KBM-7 (cell line): ENCODE measurements around the gene PNPLA7.
A peak's percentile ranks its signal among the peaks of the same experiment; 100 is the strongest.

ENCODE experiments used
- DNase-seq: peaks from one replicate; pipeline ENCODE4 v3.0.0-alpha.2; 2015
- in situ Hi-C: fragments of 300-500 bp; cut with MboI; formaldehyde crosslinking; loops from 2 replicates; pipeline ENCODE4 v1.14.3; 2020; ENCODE audit warnings: low sequenced_read_pairs, low pct_unique_long_range_greater_than_20kb, mixed read lengths

The PNPLA7 gene

GRCh38 chr9:137447722-137448601, 102.2 kb downstream of the PNPLA7 start:
- in situ Hi-C loops: no loop called here
- DNase-seq: no peak

- DNase-seq: no peak
- in situ Hi-C loops: no loop called here
Observed at GRCh38 chr9:137446851-137447471, 103.2 kb downstream of the PNPLA7 start.

GRCh38 chr9:137445930-137446431, 104.2 kb downstream of the PNPLA7 start:
- DNase-seq: no peak

GRCh38 chr9:137445275-137445807, 104.9 kb downstream of the PNPLA7 start:
- in situ Hi-C loops: no loop called here
- DNase-seq: peak; percentile 80

More at GRCh38 chr9:137445930-137446431, 104.2 kb downstream of the PNPLA7 start:
- in situ Hi-C loops: no loop called here

GRCh38 chr9:137444106-137444790, 106.0 kb downstream of the PNPLA7 start:
- no peak for DNase-seq
- in situ Hi-C loops: no loop called here

- DNase-seq: no peak
- in situ Hi-C loops: no loop called here
Observed at GRCh38 chr9:137441935-137442321, 108.3 kb downstream of the PNPLA7 start.

GRCh38 chr9:137441289-137441934, 108.8 kb downstream of the PNPLA7 start, which contains the start of gene ENTPD8:
Gene ENTPD8, minus strand, starts transcription at chr9:137441357. Its CDS starts 3,072 bp downstream, at chr9:137438285.
- in situ Hi-C loops: no loop called here
- no peak for DNase-seq

GRCh38 chr9:137439158-137439714, 111.0 kb downstream of the PNPLA7 start:
- in situ Hi-C loops: no loop called here
- no peak for DNase-seq

- no peak for DNase-seq
- in situ Hi-C loops: no loop called here
Observed at GRCh38 chr9:137438591-137439157, 111.5 kb downstream of the PNPLA7 start.

GRCh38 chr9:137437691-137438590, 112.3 kb downstream of the PNPLA7 start:
- no peak for DNase-seq
- in situ Hi-C loops: no loop called here

- no peak for DNase-seq
- in situ Hi-C loops: no loop called here
Observed at GRCh38 chr9:137436761-137437600, 113.2 kb downstream of the PNPLA7 start.

- no peak for DNase-seq
- in situ Hi-C loops: no loop called here
Observed at GRCh38 chr9:137435980-137436760, 114.0 kb downstream of the PNPLA7 start.

GRCh38 chr9:137435381-137435891, 114.8 kb downstream of the PNPLA7 start:
- in situ Hi-C loops: no loop called here
- DNase-seq: no peak

- in situ Hi-C loops: no loop called here
- DNase-seq: no peak
Observed at GRCh38 chr9:137434498-137435380, 115.5 kb downstream of the PNPLA7 start.

GRCh38 chr9:137433916-137434431, 116.2 kb downstream of the PNPLA7 start:
- DNase-seq: no peak
- in situ Hi-C loops: no loop called here
